IPS DF 19.7 (cell line): ENCODE measurements around the gene ABCD1.
"Not testable (repeated sequence)": the region's sequence is repeated elsewhere in the genome, so short reads cannot be mapped to it uniquely, and the experiment has no call there.

Experiments used
- DNase-seq: peaks from one replicate; pipeline ENCODE4 v3.0.0-alpha.2; 2013; ENCODE audit warnings: low read depth, low spot score

ABCD1 gene

DNA sequence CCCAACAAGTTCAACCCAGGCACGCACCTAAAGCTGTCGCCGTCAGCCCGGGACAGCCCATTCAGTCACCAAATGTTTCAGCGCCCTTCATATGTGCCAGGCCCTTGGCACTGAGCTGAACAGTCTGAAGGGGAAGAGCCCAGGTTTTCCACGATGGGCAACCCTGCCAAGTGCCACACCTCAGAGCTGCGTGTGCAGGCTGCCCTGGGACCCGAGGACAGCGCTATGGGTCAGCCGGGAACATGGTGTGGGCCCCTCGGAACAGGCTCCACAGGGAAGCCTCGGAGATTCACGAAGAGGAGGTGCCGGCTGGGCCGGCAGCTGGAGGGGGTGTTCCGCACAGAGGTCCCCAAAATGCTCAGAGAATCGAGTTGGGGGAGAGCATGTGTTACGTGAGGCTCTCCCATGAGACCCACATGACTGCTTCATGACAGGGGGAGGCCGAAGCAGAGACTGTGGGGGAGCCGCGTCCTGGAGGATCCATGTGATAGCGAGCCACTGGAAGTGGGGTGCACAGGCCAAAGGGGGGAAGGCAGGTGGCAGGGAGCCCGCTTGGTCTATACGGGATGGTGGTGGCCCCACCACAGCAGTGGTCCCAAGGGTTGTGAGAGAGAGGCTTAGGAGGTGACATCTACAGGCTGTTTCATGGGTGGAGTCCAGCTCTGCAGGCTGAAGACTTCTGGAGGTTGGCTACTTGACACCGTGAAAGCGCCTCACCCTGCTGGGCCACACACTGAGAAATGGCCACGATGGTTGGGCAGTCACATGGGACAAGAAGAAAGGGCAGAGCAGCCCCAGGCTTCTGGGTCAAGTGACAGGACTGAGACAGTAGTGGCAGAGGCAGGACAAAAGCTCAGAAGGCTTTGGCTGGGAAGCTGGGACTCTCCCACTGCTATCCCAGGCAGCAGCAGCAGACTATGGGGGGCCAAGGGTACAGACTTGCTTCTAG lies 14.7 kb upstream of the ABCD1 start:
- no peak for DNase-seq

DNA sequence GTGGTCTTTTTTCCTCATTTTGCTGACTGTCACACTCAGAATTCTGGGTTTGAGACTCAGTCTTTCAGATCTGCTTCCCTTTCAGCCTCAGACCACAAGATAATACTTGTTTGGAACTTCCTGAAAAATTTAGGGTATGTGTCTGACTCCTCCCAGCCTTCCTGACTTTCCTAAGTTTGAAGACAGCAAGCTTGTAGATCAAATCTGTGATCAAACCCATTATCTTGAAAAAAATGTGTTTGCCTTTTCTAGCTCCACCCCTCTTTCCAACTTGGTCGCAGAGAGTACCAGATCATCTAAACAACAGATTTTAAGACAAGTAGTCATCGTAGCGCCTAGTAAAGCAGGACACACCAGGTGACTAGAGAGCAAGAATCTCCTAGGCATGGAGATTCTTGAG lies 10.4 kb upstream of the ABCD1 start:
- no peak for DNase-seq

DNA sequence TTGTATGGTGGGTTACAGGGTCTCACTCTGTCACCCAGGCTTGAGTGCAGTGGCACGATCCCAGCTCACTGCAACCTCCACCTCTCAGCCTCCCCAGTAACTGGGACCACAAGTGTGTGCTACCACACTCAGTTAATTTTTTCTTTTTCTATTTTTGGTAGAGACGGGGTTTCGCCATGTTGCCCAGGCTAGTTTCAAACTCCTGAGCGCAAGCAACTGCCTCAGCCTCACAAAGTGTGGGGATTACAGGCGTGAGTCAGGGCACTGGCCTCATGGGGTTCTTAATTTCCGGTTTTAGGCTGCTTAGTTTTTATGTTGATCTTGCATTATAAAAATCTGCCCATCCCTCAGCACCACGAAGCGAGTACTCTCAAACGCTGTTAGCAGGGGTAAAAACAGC lies 7.2 kb upstream of the ABCD1 start:
- DNase-seq: no peak

DNA sequence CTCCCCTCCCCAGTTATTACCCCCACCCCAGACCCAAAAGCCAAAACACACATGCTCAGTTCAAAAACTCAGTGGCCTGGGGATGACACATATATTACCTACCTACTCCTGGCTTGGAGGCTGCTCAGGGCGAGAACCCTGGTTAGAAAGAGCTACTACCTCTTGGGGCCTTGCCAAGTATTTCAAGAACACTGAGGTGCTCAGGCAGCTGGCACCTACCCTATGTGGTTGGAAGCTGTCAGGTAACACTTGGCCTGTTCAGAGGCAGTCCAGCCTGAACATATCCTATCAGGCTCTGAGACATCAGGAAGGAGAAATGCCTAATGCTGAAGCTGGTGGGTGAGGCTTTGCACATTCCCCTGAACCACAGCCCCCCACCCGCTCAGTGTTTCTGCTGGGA lies 5.4 kb upstream of the ABCD1 start:
- DNase-seq: no peak

DNA sequence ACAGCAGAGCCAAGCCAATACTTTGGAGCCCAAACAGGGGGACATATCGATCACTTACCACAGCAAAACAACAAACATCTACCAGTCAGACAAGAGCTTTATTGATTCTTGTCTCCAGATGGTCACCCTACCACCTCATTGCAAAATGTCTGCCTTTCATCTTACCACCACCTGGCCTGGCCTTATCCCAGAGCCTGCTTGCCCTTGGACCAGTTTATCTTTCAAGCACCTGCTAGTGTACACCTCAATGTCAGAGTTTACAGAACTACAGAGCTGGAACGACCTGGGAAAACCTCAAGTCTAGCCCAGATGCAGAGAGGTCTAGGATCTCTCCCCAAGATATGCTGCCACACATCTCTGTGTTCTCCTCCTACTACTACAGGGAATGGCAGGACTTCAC lies 5.0 kb upstream of the ABCD1 start:
- DNase-seq: no peak

DNA sequence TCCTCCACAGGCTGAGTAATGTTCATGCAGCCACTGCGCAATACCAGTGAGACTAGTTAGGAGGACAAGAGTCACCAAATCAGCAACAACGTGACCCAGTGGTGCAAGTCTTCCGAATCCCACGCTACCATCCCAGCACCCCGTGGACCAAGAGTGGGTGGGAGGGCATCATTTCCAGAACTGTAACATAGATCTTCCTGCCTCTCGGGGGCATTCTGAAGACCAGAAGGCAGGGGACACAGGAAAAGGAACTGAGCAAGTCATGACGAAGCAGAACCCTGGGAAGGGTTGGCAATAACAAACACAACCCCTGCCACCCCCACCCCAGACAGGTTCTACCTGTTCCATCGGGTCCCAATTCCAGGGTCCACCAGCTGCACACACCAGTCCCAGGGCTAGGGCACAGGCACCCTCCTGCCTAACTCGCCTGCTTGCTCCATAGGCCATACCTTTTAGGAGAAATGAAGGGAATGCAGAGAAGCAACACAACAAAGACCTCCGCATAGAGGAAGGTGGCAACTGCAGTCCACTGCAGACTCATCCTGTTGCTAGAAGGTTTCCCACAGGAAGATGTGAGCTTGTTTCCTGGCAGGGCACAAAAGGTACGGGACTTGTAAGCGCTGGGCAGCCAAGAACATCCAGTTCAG lies 1.8 kb upstream of the ABCD1 start:
- DNase-seq: no peak

DNA sequence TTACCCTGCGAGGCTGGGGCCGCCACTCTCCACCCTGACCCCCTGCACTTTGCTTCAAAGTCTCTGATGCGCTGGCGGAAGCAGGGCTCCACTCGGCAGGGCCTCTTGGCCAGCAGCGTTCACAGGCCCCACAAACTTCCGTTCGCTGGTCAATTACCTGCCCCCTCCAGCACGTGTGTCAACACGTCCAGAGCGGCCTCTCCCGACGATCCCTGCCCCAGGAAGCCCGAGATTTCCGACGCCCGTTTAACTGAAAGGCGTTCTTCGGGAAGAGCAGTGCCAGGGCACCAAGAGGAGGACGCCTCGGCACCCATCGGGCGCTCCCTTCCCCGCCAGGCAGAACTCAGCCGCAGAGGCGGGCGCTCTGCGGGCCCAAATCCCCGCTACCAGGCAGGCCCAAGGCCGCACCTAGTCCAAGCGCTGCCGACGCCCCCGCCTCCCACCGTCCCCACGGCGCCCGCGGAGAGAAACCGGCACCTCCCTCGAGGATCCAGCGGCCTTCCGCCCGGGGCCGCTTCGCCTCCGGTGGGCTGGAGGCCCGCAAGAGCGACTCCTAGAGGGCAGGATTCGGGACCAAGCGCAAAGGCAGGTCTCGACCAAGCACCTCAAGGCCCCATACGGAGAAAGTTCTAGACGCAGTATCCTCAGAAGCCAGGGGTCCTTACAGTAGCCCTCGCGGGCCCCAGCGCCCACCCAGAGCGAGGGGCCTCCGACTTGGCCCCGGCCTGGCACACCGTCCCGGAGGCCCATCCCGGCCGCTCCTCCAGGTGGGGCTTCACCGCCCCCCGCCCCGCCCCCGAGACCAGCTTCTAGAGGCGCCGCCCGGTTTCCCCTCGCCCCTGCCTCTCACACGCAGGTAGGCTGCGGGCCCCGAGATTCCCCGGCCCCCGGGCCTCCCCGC lies 1.1 kb upstream of the ABCD1 start:
- no peak for DNase-seq

DNA sequence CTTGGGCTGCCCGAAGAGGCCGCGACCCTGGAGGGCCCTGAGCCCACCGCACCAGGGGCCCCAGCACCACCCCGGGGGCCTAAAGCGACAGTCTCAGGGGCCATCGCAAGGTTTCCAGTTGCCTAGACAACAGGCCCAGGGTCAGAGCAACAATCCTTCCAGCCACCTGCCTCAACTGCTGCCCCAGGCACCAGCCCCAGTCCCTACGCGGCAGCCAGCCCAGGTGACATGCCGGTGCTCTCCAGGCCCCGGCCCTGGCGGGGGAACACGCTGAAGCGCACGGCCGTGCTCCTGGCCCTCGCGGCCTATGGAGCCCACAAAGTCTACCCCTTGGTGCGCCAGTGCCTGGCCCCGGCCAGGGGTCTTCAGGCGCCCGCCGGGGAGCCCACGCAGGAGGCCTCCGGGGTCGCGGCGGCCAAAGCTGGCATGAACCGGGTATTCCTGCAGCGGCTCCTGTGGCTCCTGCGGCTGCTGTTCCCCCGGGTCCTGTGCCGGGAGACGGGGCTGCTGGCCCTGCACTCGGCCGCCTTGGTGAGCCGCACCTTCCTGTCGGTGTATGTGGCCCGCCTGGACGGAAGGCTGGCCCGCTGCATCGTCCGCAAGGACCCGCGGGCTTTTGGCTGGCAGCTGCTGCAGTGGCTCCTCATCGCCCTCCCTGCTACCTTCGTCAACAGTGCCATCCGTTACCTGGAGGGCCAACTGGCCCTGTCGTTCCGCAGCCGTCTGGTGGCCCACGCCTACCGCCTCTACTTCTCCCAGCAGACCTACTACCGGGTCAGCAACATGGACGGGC lies 579 bp downstream of the ABCD1 start:
- DNase-seq: no peak

DNA sequence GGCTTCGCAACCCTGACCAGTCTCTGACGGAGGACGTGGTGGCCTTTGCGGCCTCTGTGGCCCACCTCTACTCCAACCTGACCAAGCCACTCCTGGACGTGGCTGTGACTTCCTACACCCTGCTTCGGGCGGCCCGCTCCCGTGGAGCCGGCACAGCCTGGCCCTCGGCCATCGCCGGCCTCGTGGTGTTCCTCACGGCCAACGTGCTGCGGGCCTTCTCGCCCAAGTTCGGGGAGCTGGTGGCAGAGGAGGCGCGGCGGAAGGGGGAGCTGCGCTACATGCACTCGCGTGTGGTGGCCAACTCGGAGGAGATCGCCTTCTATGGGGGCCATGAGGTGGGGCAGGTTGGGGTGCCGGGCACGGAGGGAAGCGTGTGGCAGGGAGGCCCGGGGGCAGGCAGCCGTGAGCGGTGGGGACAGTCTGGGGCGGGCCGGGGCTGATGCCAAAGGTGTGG lies 1.2 kb downstream of the ABCD1 start:
- DNase-seq: no peak

DNA sequence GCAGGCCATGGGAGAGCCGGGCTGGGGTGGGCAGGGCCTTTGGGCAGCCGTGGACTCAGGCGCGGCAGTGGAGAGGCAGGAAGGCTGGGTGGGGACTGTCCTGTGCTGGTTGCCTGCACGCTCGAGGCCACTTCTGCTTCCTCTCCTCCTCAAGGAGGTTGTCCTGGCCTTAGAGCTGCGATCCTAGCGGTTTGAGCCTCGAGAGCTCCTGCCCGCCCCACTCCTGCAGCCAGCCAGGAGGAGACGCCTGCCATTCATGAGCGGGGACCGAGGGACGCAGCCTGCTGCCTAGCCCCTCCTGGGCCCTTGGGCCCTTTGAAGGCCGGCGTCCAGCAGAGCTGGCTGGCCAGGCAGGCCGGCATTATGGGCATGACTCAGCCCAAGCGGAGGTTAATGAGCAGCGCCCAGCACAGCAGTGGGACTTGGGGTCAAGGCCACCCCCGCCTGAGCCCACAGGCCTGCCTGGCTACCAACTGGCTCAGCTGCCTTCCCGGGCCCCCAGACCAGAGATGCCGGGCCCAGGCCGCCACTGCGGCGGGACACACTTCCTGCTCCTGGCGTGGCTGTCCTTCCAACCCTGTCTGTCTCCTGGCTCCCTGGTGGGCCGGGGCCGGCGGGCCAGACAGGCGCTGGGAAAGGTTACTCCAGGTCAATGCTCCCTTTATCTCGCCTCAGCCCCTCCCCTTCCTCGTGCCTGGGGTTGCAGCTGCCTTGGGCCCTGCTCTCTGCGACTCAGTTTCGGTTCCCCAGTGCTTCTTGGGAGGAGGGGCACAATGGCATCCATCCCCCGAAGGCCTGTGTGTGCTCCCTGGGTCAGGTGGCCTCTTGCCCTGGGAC lies 1.8 kb downstream of the ABCD1 start:
- no peak for DNase-seq

DNA sequence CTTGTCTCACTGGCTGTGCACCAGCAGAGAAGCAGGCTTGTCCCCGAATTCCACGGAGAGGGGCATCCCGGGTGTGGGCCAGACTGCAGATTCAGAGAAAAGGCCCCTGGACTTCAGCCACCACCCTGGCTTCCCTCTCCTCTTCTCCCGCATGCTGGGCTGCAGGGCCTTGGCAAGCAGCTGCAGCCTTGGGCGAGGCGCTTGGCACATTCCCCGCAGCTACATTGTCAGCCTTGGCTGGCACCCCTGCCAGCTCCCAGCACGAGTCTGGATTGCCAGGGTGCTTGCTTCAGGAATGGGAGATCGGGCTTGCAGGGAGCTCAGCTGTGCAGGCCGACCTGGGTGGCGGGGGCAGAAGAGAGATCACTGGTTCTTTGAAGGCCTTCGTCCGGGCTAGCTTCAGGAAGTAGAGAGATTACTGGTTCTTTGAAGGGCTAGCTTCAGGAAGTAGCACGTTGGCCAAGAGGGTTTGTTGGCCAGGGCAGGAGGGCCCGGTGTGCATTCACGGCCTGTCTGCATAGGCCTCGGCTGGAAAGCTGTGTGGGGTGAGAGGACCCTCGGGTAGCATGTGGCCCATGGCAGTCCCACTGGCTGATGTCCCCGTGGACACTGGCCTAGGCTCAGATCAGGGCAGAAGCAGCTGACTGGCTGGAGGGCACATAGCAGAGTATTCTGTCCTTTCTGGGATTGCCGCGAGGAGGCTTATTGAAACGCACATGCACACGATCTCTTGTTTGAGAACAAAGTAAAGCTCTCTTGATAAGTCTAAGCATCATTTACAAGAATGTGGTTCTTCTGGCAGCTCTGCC lies 2.7 kb downstream of the ABCD1 start:
- DNase-seq: no peak

DNA sequence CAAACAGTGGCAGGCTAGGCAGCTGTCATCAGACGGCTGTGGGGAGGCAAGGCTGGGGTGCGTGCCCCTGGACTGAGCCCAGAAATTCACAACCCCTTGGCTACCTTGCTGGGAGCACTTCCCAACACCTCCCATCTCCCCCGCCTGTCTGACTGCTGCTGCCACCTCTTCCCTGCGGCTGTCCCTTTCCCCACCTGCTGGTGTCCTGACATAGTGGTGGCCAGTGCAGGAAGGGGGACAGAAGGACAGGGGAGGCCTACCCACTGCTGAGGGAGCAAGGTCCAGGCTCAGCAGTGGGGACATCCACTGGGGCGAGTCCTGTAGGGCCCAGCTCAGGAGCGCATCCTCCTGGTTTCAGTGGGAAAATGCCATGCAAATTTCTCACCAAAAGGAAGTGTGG lies 3.4 kb downstream of the ABCD1 start:
- DNase-seq: no peak

DNA sequence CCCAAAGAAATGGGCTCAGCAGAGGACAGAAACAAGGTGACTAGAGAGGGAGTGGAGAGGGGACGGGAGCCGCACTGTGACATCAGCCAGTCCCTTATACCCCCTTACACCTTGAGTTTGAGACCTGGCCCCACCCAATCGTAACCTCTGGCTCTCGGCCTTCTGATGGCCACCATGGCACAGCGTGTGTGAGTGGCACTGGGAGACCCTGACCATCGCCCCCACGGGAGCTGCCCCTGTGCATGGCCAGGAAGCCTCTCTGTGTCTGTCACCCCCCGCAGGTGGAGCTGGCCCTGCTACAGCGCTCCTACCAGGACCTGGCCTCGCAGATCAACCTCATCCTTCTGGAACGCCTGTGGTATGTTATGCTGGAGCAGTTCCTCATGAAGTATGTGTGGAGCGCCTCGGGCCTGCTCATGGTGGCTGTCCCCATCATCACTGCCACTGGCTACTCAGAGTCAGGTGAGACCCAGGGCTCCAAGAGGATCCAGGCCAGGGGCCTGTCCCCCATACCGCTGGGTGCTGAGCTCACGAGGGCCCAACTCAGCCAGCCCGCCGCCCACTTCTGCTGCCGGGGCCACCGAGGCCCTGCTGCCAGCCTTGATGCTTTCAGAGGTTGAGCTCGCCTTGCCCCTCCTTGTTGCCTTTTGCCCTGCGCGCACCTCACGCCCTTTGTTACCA lies 4.4 kb downstream of the ABCD1 start:
- DNase-seq: no peak

DNA sequence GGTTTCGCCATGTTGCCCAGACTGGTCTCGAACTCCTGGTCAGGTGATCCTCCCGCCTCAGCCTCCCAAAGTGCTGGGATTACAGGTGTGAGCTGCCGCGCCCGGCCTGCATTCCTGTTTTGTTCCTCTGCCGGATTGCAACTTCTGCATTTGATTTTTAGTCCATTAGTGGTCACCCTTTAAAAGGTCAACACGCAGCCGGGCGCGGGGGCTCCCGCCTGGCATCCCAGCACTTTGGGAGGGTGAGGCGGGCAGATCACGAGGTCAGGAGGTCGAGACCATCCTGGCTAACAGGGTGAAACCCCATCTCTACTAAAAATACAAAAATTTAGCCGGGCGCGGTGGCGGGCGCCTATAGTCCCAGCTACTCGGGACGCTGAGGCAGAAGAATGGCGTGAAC lies 5.5 kb downstream of the ABCD1 start:
- DNase-seq: not testable (repeated sequence)

DNA sequence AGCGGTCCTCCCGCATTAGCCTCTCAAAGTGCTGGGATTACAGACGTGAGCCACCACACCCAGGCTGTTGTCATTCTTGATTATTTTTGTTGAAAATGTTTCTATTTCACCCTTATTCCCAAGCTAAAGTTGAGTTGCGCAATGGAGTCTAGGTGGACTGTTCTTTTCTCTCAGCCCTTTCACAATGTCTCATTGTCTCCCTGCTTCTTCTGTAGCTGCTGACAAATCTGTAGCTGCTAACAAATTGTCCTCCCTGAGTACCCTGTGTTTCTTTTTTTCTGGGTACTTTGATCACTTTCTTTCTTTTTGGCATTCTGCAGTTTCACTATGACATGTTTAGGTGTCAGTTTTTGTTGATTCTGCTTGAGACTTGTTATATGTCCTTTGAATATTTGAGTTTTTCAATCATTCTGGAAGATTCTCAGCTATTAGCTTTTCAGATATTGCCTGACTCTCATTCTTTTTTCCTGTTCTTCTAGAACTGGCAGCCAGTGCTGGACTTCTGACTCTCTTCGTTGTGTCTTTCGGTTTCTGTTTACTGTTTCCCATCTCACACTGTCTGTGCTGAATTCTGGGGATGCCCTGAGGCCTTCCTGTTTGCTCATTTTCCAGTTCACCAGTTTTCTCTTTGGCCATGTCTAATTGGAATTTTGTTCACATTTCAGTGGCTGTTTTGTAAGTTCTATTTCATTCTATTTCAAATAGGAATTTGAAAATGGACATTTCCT lies 6.6 kb downstream of the ABCD1 start:
- DNase-seq: no peak

DNA sequence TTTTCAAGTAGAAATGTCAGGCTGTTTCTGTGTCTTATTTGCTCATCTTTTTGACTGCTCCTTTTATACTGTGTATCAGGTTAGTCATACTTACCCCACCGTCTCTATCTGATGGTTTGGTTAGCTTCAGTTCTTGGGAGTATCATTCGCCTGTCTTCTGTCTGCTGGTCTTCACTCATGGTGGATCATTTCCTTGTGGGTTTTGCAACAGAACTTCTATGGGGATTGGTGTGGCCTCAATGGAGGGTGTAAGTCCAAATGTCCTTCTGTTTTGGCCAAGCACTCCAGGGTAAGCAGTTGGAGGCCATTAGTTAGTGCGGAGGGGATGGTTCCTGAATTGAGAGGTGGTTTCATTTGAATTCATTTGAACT lies 7.2 kb downstream of the ABCD1 start:
- DNase-seq: no peak

DNA sequence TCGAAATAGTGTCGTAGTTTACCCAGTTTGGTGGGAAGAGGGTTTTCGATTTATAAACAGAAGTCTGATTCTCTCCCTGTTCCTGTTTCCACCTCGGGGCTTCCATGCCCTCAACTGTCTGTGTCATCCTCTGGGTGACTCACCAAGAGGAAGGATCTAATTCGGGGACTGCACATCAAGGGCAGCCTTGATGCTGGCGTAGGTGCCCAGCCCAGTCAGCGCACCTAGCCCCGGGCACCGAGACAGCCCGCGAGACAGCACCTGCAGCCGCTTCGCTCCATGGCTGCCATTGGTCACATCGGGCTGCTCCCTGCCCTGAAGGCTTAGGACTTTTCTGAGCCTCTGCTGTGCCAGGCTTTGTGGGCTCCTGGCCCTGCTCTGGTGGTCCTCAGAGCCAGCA lies 7.7 kb downstream of the ABCD1 start:
- no peak for DNase-seq

DNA sequence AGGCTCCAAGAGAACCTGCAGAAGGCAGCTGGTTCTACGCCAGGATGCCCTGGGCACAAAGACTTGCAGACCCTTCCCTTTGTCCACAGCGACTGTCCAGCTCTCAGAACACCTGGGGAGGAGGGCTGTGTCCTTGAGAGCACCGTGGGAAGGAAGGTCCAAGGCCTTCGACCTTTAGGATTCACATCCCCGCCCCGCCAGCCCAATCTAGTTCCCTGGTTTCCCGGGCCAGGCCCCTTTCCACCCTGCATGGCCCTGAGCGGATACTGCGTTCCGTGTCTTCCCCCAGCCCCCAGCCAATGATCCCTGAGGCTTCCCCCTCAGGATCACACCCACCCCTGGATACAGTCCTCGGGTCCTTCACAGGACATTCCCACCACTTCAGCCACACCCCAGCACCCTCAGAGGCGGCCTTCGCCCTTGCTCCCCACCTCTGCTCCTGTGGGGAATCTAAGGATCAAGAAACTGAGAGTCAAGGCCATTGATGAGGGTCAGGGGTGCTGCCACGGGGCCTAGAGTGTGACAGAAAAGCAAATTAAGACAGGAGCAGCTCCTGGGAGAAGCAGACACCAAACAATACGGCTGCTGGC lies 9.1 kb downstream of the ABCD1 start:
- DNase-seq: no peak
